OCI-LY3 (cell line): ENCODE results near the gene IRF2.

ENCODE experiments used
- H2AFZ ChIP-seq: fragments of 200-600, 300-600 bp; shearing (Covaris generic); 2 replicates; pipeline ENCODE4 v1.6.0; 2014; ENCODE audit warnings: antibody characterized with exemption, low read depth, low read length
- H3K27ac ChIP-seq: fragments of 200-600, 300-600 bp; sonication (generic); 2 replicates; pipeline ENCODE4 v1.5.1; 2014; ENCODE audit warnings: mild to moderate bottlenecking, low read length, moderate library complexity, mixed read lengths
- H3K27me3 ChIP-seq: fragments of 200-600, 300-600 bp; sonication (generic); 2 replicates; pipeline ENCODE4 v1.6.1; 2014; ENCODE audit warnings: low read depth, low read length, mixed read lengths
- H3K36me3 ChIP-seq: fragments of 200-600, 300-600 bp; sonication (generic); replicated peaks from 2 replicates; pipeline ENCODE3; 2014; ENCODE audit warnings: low read depth, low read length, mixed read lengths
- H3K4me1 ChIP-seq: fragments of 300-600, 200-600 bp; sonication (generic); 2 replicates; pipeline ENCODE4 v1.6.1; 2014; ENCODE audit warnings: low read length, mixed read lengths
- H3K4me2 ChIP-seq: fragments of 200-600, 300-600 bp; sonication (generic); 2 replicates; pipeline ENCODE4 v1.6.1; 2014; ENCODE audit warnings: low read length, mixed read lengths
- H3K4me3 ChIP-seq: fragments of 300-600, 200-600 bp; sonication (generic); 2 replicates; pipeline ENCODE4 v1.5.1; 2014; ENCODE audit warnings: antibody characterized with exemption, mild to moderate bottlenecking, low read length, moderate library complexity
- H3K79me2 ChIP-seq: fragments of 300-600, 200-600 bp; shearing (Covaris generic); 2 replicates; pipeline ENCODE4 v1.6.1; 2014; ENCODE audit warnings: mild to moderate bottlenecking, low read length, mixed read lengths
- H3K9ac ChIP-seq: fragments of 300-600, 200-600 bp; shearing (Covaris generic); 2 replicates; pipeline ENCODE4 v1.6.0; 2014; ENCODE audit warnings: mild to moderate bottlenecking, low read length, moderate library complexity
- H3K9me3 ChIP-seq: fragments of 200-600, 300-600 bp; shearing (Covaris generic); 2 replicates; pipeline ENCODE4 v1.6.1; 2014; ENCODE audit warnings: low read length, mixed read lengths; ENCODE audit not compliant: insufficient read depth
- H4K20me1 ChIP-seq: fragments of 200-600, 300-600 bp; sonication (generic); 2 replicates; pipeline ENCODE4 v1.6.1; 2016; ENCODE audit warnings: low read length, mixed read lengths; ENCODE audit not compliant: insufficient read depth
- CTCF ChIP-seq: fragments of 200-600, 300-600 bp; sonication (generic); IDR thresholded peaks from 2 replicates; pipeline ENCODE4 v1.5.1; 2014; ENCODE audit warnings: antibody characterized with exemption, low read length, low read depth
- EZH2phosphoT487 ChIP-seq: fragments of 200-600 bp; shearing (Covaris generic); IDR thresholded peaks from 2 replicates; pipeline ENCODE4 v1.6.1; 2018; ENCODE audit warnings: antibody characterized with exemption, mixed run types, low read depth

Gene IRF2

DNA sequence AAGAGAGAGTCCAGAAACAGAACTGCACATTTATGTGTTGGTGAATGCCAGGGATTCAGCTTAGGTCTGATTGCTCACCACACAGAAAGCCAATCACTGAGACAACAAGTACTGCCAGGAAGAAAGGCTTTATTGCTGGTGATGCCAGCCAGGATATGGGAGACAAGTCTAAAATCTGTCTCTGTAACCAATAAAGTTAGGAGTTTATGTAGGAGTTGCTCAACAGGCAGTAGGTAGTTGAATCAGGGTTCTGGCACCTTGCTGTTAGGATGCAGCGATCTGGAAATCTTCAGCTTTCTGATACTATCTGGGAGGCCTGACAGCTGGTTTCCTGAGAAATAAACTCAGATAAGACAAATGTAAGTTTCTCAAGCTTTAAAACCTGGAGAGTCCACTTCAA is 136.4 kb downstream of the IRF2 start:
- H3K79me2 ChIP-seq, result no peaks in the 10 kb centered on the region
- no peaks in the 10 kb centered on the region for H3K9me3 ChIP-seq
- no peak overlapping the region for H3K4me2 ChIP-seq
- no peak overlapping the region for H3K9ac ChIP-seq
- no peaks in the 10 kb centered on the region for H3K36me3 ChIP-seq
- no peak overlapping the region for H3K27ac ChIP-seq
- H2AFZ ChIP-seq, result no peak overlapping the region
- TF ChIP-seq CTCF, result no peak
- TF ChIP-seq EZH2phosphoT487, result no peak
- peaks cover 5% of the 10 kb centered on the region for H3K4me1 ChIP-seq
- H3K27me3 ChIP-seq, result no peaks in the 10 kb centered on the region
- H3K4me3 ChIP-seq, result no peak overlapping the region
- H4K20me1 ChIP-seq, result no peaks in the 10 kb centered on the region
